ENCODE data around the gene MEIKIN. TPM values are rescaled to one million over a fixed set of nuclear protein-coding genes. Genes with fewer than 3 reads are reported as not detected.

MEIKIN gene
- polyA plus RNA-seq, 3 donors = 0.16 to 1.6 (median 1.6) TPM

- no peak for TF ChIP-seq CTCF (IDR thresholded peaks at IDR 0.05)
- Histone ChIP-seq H3K79me2 (ENCODE audit: insufficient read depth, low read length) (no peaks in the 10 kb centered on the region), H3K9me3 (replicated peaks in 1 of 2; ENCODE audit: control insufficient read depth in 1 of 2, insufficient read depth in 1 of 2, low read length in 2 of 2) (no peaks in the 10 kb centered on the region), H3K4me1 (ENCODE audit: control insufficient read depth in 1 of 2, insufficient read depth in 2 of 2, low read length in 2 of 2) (no peaks in the 10 kb centered on the region), H3K9ac (ENCODE audit: insufficient read depth, low read length, poor library complexity, severe bottlenecking) (no peak overlapping the region), H3K27me3 (ENCODE audit: control insufficient read depth in 2 of 2, insufficient read depth in 2 of 2, low read length in 2 of 2) (no peaks in the 10 kb centered on the region), H2AFZ (ENCODE audit: insufficient read depth, low read depth, low read length, poor library complexity, severe bottlenecking) (no peak overlapping the region), H3K27ac (ENCODE audit: low read depth in 1 of 2, low read length in 2 of 2) (no peak overlapping the region), H3K4me3 (replicated peaks in 1 of 3; ENCODE audit: low read depth in 2 of 3, low read length in 3 of 3) (no peak overlapping the region), H3K36me3 (replicated peaks in 1 of 2; ENCODE audit: control insufficient read depth in 1 of 2, insufficient read depth in 2 of 2, low read length in 2 of 2) (no peaks in the 10 kb centered on the region), H3K4me2 (replicated peaks; ENCODE audit: extremely low read depth, low read length, poor library complexity, severe bottlenecking) (no peak overlapping the region), H4K20me1 (ENCODE audit: insufficient read depth, low read length) (no peaks in the 10 kb centered on the region)
- H3K27ac Mint-ChIP-seq = no peak overlapping the region
- 100% methylated on average over 1 of the region's 4 CpGs for WGBS (ENCODE audit: insufficient coverage)
- no peaks in the 10 kb centered on the region for H3K36me3 Mint-ChIP-seq
- no peak overlapping the region for H3K4me3 Mint-ChIP-seq
- peaks cover 4% of the 10 kb centered on the region for H3K4me1 Mint-ChIP-seq
- intact Hi-C loops (cut with micrococcal nuclease) = loop anchor here in 1 of 2 donors (10.0 kb wide), 1 partner anchor 192 kb away; no protein-coding TSS in a partner anchor
- DNase-seq = peak in 1 of 3 donors; percentile 9
- H3K9me3 Mint-ChIP-seq = no peaks in the 10 kb centered on the region
- H3K27me3 Mint-ChIP-seq (ENCODE audit: low read depth in 3 of 3) = no peaks in the 10 kb centered on the region
Measured at GRCh38 chr5:131812371-131813160, 132.9 kb downstream of the MEIKIN start.

- Histone ChIP-seq H3K27me3 (ENCODE audit: control insufficient read depth in 2 of 2, insufficient read depth in 2 of 2, low read length in 2 of 2) (no peaks in the 10 kb centered on the region), H3K4me1 (ENCODE audit: control insufficient read depth in 1 of 2, insufficient read depth in 2 of 2, low read length in 2 of 2) (no peaks in the 10 kb centered on the region), H3K4me3 (replicated peaks in 1 of 3; ENCODE audit: low read depth in 2 of 3, low read length in 3 of 3) (no peak overlapping the region), H4K20me1 (ENCODE audit: insufficient read depth, low read length) (no peaks in the 10 kb centered on the region), H3K79me2 (ENCODE audit: insufficient read depth, low read length) (no peaks in the 10 kb centered on the region), H3K36me3 (replicated peaks in 1 of 2; ENCODE audit: control insufficient read depth in 1 of 2, insufficient read depth in 2 of 2, low read length in 2 of 2) (no peaks in the 10 kb centered on the region), H3K9ac (ENCODE audit: insufficient read depth, low read length, poor library complexity, severe bottlenecking) (no peak overlapping the region), H3K9me3 (replicated peaks in 1 of 2; ENCODE audit: control insufficient read depth in 1 of 2, insufficient read depth in 1 of 2, low read length in 2 of 2) (no peaks in the 10 kb centered on the region), H3K4me2 (replicated peaks; ENCODE audit: extremely low read depth, low read length, poor library complexity, severe bottlenecking) (no peak overlapping the region), H2AFZ (ENCODE audit: insufficient read depth, low read depth, low read length, poor library complexity, severe bottlenecking) (no peak overlapping the region), H3K27ac (ENCODE audit: low read depth in 1 of 2, low read length in 2 of 2) (no peak overlapping the region)
- peaks cover 4% of the 10 kb centered on the region for H3K4me1 Mint-ChIP-seq
- peaks cover 0 to 2% (median 0%) of the 10 kb centered on the region in 3 donors for H3K27me3 Mint-ChIP-seq (ENCODE audit: low read depth in 3 of 3)
- DNase-seq = no peak
- H3K36me3 Mint-ChIP-seq = no peaks in the 10 kb centered on the region
- H3K9me3 Mint-ChIP-seq = no peaks in the 10 kb centered on the region
- no CpG with 5 or more reads among the region's 3 CpGs for WGBS (ENCODE audit: insufficient coverage)
- peak; percentile 16 for TF ChIP-seq CTCF (IDR thresholded peaks at IDR 0.05)
- H3K27ac Mint-ChIP-seq = peak overlapping the region in 1 of 7 donors; percentile 24
- H3K4me3 Mint-ChIP-seq = no peak overlapping the region
- intact Hi-C loops (cut with micrococcal nuclease) = loop anchor here in 1 of 2 donors (10.0 kb wide), 1 partner anchor 194 kb away; no protein-coding TSS in a partner anchor
Measured at GRCh38 chr5:131810510-131811249, 134.8 kb downstream of the MEIKIN start.
